Tibial nerve (tissue), 3 donors: ENCODE results near the gene SETD2.

Source experiments
- POLR2A ChIP-seq, 2 donors: fragments of 450-650 bp; IDR thresholded peaks; one replicate each; pipeline ENCODE4 v1.6.1; 2017; ENCODE audit warnings: antibody characterized with exemption in 2 of 2, mild to moderate bottlenecking in 2 of 2, moderate library complexity in 2 of 2
- TF ChIP-seq, protein P1 (sequence below), 5 experiments: fragments of 200-600 bp in 3 of 5; fragments of 450-650 bp in 2 of 5; sonication (generic) in 3 of 5; IDR thresholded peaks; one replicate each; pipeline ENCODE4 v1.5.1; 2016 to 2019; ENCODE audit warnings: antibody characterized with exemption in 5 of 5, mild to moderate bottlenecking in 3 of 5, moderate library complexity in 2 of 5

- TF ChIP-seq, protein P1, sequence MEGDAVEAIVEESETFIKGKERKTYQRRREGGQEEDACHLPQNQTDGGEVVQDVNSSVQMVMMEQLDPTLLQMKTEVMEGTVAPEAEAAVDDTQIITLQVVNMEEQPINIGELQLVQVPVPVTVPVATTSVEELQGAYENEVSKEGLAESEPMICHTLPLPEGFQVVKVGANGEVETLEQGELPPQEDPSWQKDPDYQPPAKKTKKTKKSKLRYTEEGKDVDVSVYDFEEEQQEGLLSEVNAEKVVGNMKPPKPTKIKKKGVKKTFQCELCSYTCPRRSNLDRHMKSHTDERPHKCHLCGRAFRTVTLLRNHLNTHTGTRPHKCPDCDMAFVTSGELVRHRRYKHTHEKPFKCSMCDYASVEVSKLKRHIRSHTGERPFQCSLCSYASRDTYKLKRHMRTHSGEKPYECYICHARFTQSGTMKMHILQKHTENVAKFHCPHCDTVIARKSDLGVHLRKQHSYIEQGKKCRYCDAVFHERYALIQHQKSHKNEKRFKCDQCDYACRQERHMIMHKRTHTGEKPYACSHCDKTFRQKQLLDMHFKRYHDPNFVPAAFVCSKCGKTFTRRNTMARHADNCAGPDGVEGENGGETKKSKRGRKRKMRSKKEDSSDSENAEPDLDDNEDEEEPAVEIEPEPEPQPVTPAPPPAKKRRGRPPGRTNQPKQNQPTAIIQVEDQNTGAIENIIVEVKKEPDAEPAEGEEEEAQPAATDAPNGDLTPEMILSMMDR (IDR thresholded peaks at IDR 0.05), result no peak
- TF ChIP-seq POLR2A (IDR thresholded peaks at IDR 0.05), result no peak
Measured at GRCh38 chr3:47133641-47134040, 30.3 kb downstream of the SETD2 start.
